K562 (cell line): ENCODE measurements around the gene CCDC187. TPM values are rescaled to one million over a fixed set of nuclear protein-coding genes. Genes with fewer than 3 reads are reported as not detected.

Source experiments
- ATAC-seq: fragments of 200-7000 bp; cut with Tn5 transposase; 3 replicates; pipeline ENCODE4 v1.9.1; 2020; ENCODE audit warnings: moderate library complexity
- BruUV-seq: library from RNA; stranded (reverse); fragments of 400-500 nt; replicated peaks from 2 replicates; lab custom pipeline; 2021; lab: Mats Ljungman, UMichigan
- CTCF ChIA-PET: fragments of 300-600 bp; formaldehyde crosslinking; extraction: SDS; loops from one replicate; lab custom pipeline; 2021; ENCODE audit warnings: low intra/inter-chr PET ratio; lab: Yijun Ruan, JAX
- POLR2A ChIA-PET: fragments of 300-600, 350-650 bp; sonication (Branson Sonifier 250); formaldehyde crosslinking; extraction: SDS; loops from one replicate; lab custom pipeline; 2021; ENCODE audit warnings: antibody characterized with exemption, inconsistent platforms; lab: Yijun Ruan, JAX
- DNase-seq, 4 experiments: peaks; one replicate each; pipeline versions ENCODE4 v3.0.0 to v3.0.0-alpha.2; 2011 to 2018; ENCODE audit warnings: low spot score in 3 of 4, mixed read lengths in 3 of 4; ENCODE audit errors: extremely low read depth in 1 of 4
- FAIRE-seq: peaks from 2 replicates; lab custom pipeline; 2011; peaks lifted over from hg19 to GRCh38; lab: Jason Lieb, UNC
- H2AFZ ChIP-seq: 2 replicates; pipeline ENCODE4 v1.6.0; 2011; ENCODE audit warnings: low read depth, low read length, control low read depth, inconsistent platforms
- H3K27ac ChIP-seq: fragments of 200-600 bp; 3 replicates; pipeline ENCODE4 v1.8.0; 2011; ENCODE audit warnings: low read depth, mild to moderate bottlenecking, control low read depth, inconsistent platforms, low read length, moderate library complexity, mixed read lengths; ENCODE audit errors: extremely low read depth
- H3K27me3 ChIP-seq, 2 experiments: fragments of 300-600 bp in 1 of 2; 2 replicates in 1 of 2; 3 replicates in 1 of 2; pipeline versions ENCODE4 v1.6.0 to v1.8.0; 2011; ENCODE audit warnings: inconsistent platforms in 2 of 2, low read length in 2 of 2, mild to moderate bottlenecking in 1 of 2, mixed read lengths in 1 of 2, moderate library complexity in 1 of 2; ENCODE audit not compliant: control insufficient read depth in 2 of 2, insufficient read depth in 2 of 2
- H3K36me3 ChIP-seq: fragments of 300-600 bp; 3 replicates; pipeline ENCODE4 v1.8.0; 2011; ENCODE audit warnings: mild to moderate bottlenecking, low read length, inconsistent platforms; ENCODE audit not compliant: control insufficient read depth, insufficient read depth
- H3K4me1 ChIP-seq, 2 experiments: fragments of 200-600 bp in 1 of 2; replicated peaks in 1 of 2; 2 replicates in 1 of 2; 3 replicates in 1 of 2; pipeline versions ENCODE4 v1.5.1 to v1.8.0; 2011; ENCODE audit warnings: inconsistent platforms in 2 of 2, low read length in 2 of 2, mild to moderate bottlenecking in 1 of 2, mixed read lengths in 1 of 2, moderate library complexity in 1 of 2; ENCODE audit not compliant: control insufficient read depth in 2 of 2, insufficient read depth in 2 of 2
- H3K4me2 ChIP-seq: 2 replicates; pipeline ENCODE4 v1.6.1; 2011; ENCODE audit warnings: low read length, control low read depth, inconsistent platforms, mixed read lengths; ENCODE audit not compliant: insufficient read depth
- H3K4me3 ChIP-seq: fragments of 200-600 bp; sonication (generic), shearing (Covaris generic); 2 replicates; pipeline ENCODE4 v1.5.1; 2016; ENCODE audit warnings: control low read depth, inconsistent platforms
- H3K79me2 ChIP-seq: fragments of 200-600 bp; 3 replicates; pipeline ENCODE4 v1.8.0; 2011; ENCODE audit warnings: low read length, inconsistent platforms; ENCODE audit not compliant: control insufficient read depth, insufficient read depth
- H3K9ac ChIP-seq, 2 experiments: 2 replicates each; pipeline versions ENCODE4 v1.6.0 to v1.6.1; 2011; ENCODE audit warnings: low read depth in 2 of 2, low read length in 2 of 2, control low read depth in 1 of 2, inconsistent platforms in 1 of 2, mild to moderate bottlenecking in 1 of 2, mixed read lengths in 1 of 2; ENCODE audit not compliant: insufficient read depth in 1 of 2
- H3K9me1 ChIP-seq: one replicate; pipeline ENCODE4 v1.6.0; 2011; ENCODE audit warnings: inconsistent platforms, mild to moderate bottlenecking, low read length, moderate library complexity; ENCODE audit not compliant: control insufficient read depth, insufficient read depth
- H3K9me3 ChIP-seq: replicated peaks from 2 replicates; pipeline ENCODE4 v1.5.1; 2011; ENCODE audit warnings: low read depth, low read length, inconsistent platforms; ENCODE audit not compliant: control insufficient read depth, insufficient read depth
- H4K20me1 ChIP-seq: replicated peaks from 2 replicates; pipeline ENCODE4 v1.6.1; 2011; ENCODE audit warnings: low read length, inconsistent platforms, mixed read lengths; ENCODE audit not compliant: control insufficient read depth, insufficient read depth
- ARID2 ChIP-seq: fragments of 450-650 bp; IDR thresholded peaks from 2 replicates; pipeline ENCODE4 v1.6.1; 2017; ENCODE audit warnings: antibody characterized with exemption, mild to moderate bottlenecking
- CTCF ChIP-seq, 3 experiments: IDR thresholded peaks in 2 of 3; conservative IDR thresholded peaks in 1 of 3; 2 replicates each; pipeline ENCODE4 v1.5.1; 2011 to 2012; ENCODE audit warnings: low read length in 3 of 3, mild to moderate bottlenecking in 3 of 3, control low read depth in 2 of 3, improper control_type of control experiment in 1 of 3, inconsistent platforms in 1 of 3, low read depth in 1 of 3, mixed read lengths in 1 of 3, moderate library complexity in 1 of 3; ENCODE audit not compliant: insufficient read depth in 2 of 3
- ELK3 ChIP-seq: fragments of 450-650 bp; formaldehyde crosslinking; IDR thresholded peaks from 2 replicates; pipeline ENCODE4 v1.4.0; 2020; ENCODE audit warnings: mild to moderate bottlenecking
- FIP1L1 ChIP-seq: fragments of 200-400 bp; formaldehyde crosslinking; IDR thresholded peaks from 2 replicates; pipeline ENCODE4 v1.6.1; 2018; ENCODE audit warnings: mild to moderate bottlenecking, low read depth, low read length; ENCODE audit not compliant: poor library complexity, severe bottlenecking
- L3MBTL2 ChIP-seq: fragments of 450-650 bp; IDR thresholded peaks from 2 replicates; pipeline ENCODE4 v1.6.1; 2016; ENCODE audit warnings: mild to moderate bottlenecking, moderate library complexity
- MIER1 ChIP-seq: fragments of 450-650 bp; IDR thresholded peaks from 2 replicates; pipeline ENCODE4 v1.6.1; 2016; ENCODE audit warnings: antibody characterized with exemption, mild to moderate bottlenecking, low read depth
- POLR3A ChIP-seq: IDR thresholded peaks from 2 replicates; pipeline ENCODE4 v1.6.1; 2011; ENCODE audit warnings: borderline replicate concordance, mild to moderate bottlenecking, moderate library complexity; ENCODE audit not compliant: insufficient read length, insufficient read depth; ENCODE audit errors: extremely low read depth
- RBBP5 ChIP-seq: fragments of 200-600 bp; sonication (generic); IDR thresholded peaks from 2 replicates; pipeline ENCODE4 v1.6.1; 2012; ENCODE audit warnings: borderline replicate concordance, mild to moderate bottlenecking, low read length, control low read depth, inconsistent platforms; ENCODE audit not compliant: insufficient read depth, poor library complexity, severe bottlenecking
- SP1 ChIP-seq: sonication (generic); formaldehyde crosslinking; IDR thresholded peaks from 2 replicates; pipeline ENCODE4 v1.8.1; 2022; ENCODE audit warnings: mild to moderate bottlenecking, missing genetic modification reagents
- SREBF1 ChIP-seq: fragments of 150-350 bp; IDR thresholded peaks from 2 replicates; pipeline ENCODE4 v1.6.1; 2014; ENCODE audit warnings: antibody characterized with exemption, low read depth, low read length, borderline replicate concordance
- TEAD2 ChIP-seq: fragments of 450-650 bp; IDR thresholded peaks from 2 replicates; pipeline ENCODE4 v1.6.1; 2016; ENCODE audit warnings: missing genetic modification characterization, control low read depth, missing compliant biosample characterization
- ZNF239 ChIP-seq: fragments of 250-450 bp; sonication (Bioruptor Pico); IDR thresholded peaks from 2 replicates; pipeline ENCODE4 v1.4.0; 2020; ENCODE audit warnings: mild to moderate bottlenecking
- WGBS: fragments of 100-300 bp; shearing (Covaris generic); methylation state at CpG from one replicate; pipeline ENCODE4 v1.1.6; 2016; ENCODE audit warnings: low coverage, mixed read lengths; ENCODE audit not compliant: insufficient coverage; ENCODE audit errors: missing lambda C conversion rate; 5-methylcytosine and 5-hydroxymethylcytosine counted together
- in situ Hi-C: fragments of 300-500 bp; cut with MboI; formaldehyde crosslinking; loops from 4 replicates; pipeline ENCODE4 v1.15.0; 2018; ENCODE audit warnings: inconsistent platforms, mixed read lengths
- intact Hi-C: fragments of 100-400 bp; cut with micrococcal nuclease; formaldehyde crosslinking; loops from 2 replicates; pipeline ENCODE4 v1.14.2; 2022
- polyA plus RNA-seq, 8 experiments: library from polyadenylated mRNA; depleted of rRNA in 4 of 8; stranded (reverse) in 5 of 8; unstranded in 3 of 8; fragments of >200 nt; fragmentation: Nextera tagmentation in 2 of 8; fragmentation: Illumina TruSeq in 1 of 8; extraction: Ambion mirVana in 2 of 8; extraction: Trizol in 1 of 8; gene quantifications; 2 replicates each; pipeline versions ENCODE4 v1.2.1 to v1.2.3, GENCODE V29; 2011 to 2014; ENCODE audit warnings: inconsistent platforms in 1 of 8, missing spikeins in 1 of 8
- total RNA-seq, 7 experiments: library from RNA; depleted of rRNA in 6 of 7; stranded (reverse); fragments of >200 nt in 6 of 7; fragmentation: Illumina TruSeq in 2 of 7; extraction: Trizol in 2 of 7; gene quantifications; 2 replicates each; pipeline versions ENCODE4 v1.2.1 to v1.2.3, GENCODE V29; 2011 to 2021; ENCODE audit warnings: low replicate concordance in 1 of 7

Gene CCDC187
- total and polyA plus RNA-seq, 9 of the 15 experiments (the other 6 are each of a cell fraction or from before 2014, with no cell fraction given), result not detected

DNA sequence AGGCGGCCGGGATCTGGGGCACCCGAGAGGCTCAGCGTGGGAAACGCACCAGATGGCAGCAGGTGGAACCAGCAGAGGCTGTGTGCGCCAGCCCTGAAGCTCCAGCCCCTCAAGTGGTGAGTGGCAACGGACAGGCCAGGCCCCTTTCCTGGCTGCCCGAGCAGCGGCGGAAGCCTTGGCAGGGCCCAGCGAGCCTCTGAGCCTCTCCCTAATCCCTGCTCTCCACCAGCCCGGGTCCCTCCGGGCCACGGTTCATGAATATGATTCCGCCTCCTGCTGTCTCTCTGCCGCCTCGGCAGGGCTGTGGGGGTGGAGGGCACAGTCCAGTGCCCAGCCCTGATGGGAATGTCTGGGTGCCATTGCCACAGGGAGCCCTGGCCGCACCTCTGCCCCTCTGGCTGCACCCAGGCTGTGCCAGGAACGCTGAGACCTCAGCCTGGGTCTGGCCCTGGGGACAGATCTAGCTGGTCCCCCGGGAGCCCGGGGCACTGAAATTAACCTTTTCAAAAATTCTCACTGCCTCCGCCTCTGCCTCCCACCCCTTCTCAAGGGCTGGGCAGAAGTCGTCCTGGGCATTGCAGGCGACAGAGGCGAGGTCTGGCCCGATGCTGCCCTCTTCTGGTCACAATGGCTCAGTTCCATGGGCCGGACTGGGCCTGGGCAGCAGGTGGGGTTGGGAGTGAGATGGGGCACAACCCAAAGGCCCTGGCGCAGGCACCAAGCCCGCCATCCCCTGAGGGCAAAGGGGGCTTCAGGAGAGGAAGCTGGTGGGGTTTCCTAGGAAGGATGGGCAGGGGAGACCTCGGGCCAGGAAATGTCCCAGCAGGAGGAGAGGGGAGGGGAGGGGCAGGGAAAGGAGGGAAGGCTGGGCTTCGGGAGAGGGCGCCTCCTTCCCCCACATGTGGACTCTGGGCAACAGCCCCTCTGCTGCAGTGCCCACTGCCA lies 20.3 kb downstream of the CCDC187 start (continued):
- TF ChIP-seq ARID2 (0 out of 2 replicates have a peak, but pooled peaks have one; percentile 37), SP1 (0 out of 2 replicates have a peak, but pooled peaks have one; percentile 20), CTCF (IDR thresholded peaks at IDR 0.05 in 2 of 3, conservative IDR thresholded peaks at IDR 0.05 in 1 of 3; ENCODE audit: insufficient read depth in 2 of 3, low read depth in 1 of 3, low read length in 3 of 3) (peak; percentile 86 to 94 (median 93)), FIP1L1 (peak; percentile 20)
- TF ChIP-seq, all 486 proteins: peak for 25

GRCh38 chr9:136282272-136282861 lies 21.5 kb downstream of the CCDC187 start:
- ChIA-PET POLR2A (interaction anchor here (0.7 to 1.0 kb wide), 2 partner anchors 14 to 27 kb away, joined by 3 read pairs; no protein-coding TSS in a partner anchor), CTCF (interaction anchor here (3.9 kb wide), 1 partner anchor 112 kb away, joined by 25 read pairs; no protein-coding TSS in a partner anchor)
- DNase-seq (peak in 2 of 4 experiments; percentile 68 to 75), ATAC-seq (no peak), FAIRE-seq (no peak)
- intact Hi-C loops (no loop called here), in situ Hi-C loops (no loop called here)
- no peak overlapping the region for H2AFZ ChIP-seq
- H3K9ac ChIP-seq, result peak overlapping the region in 1 of 2 experiments; percentile 51; a peak in 2 of 4 replicates
- peaks cover 0 to 49% of the 10 kb centered on the region in 2 experiments; a peak in 2 of 5 replicates for H3K4me1 ChIP-seq
- H3K27me3 ChIP-seq, result peaks cover 30 to 68% of the 10 kb centered on the region in 2 experiments; a peak in 4 of 5 replicates
- no peak overlapping the region for H3K4me3 ChIP-seq
- no peak overlapping the region for H3K4me2 ChIP-seq
- H3K79me2 ChIP-seq, result no peaks in the 10 kb centered on the region
- no peak overlapping the region for H3K27ac ChIP-seq
- H3K9me3 ChIP-seq, result no peaks in the 10 kb centered on the region; the same call in 1 of the 2 replicates
- H4K20me1 ChIP-seq, result peaks cover 7% of the 10 kb centered on the region; the same call in 1 of the 2 replicates
- no TSS peak for BruUV-seq
- H3K36me3 ChIP-seq, result no peaks in the 10 kb centered on the region
- TF ChIP-seq RBBP5, result no peak
- TF ChIP-seq ZNF239 (CRISPR knock-in tag), result no peak
- TF ChIP-seq L3MBTL2, result no peak
- TF ChIP-seq TEAD2 (tag), result no peak
- no peak for TF ChIP-seq SREBF1
- no peak for TF ChIP-seq MIER1
- no peak for TF ChIP-seq POLR3A
- no peak for TF ChIP-seq ELK3
- WGBS, result 6% methylated on average over 14 of the region's 14 CpGs
- no peaks in the 10 kb centered on the region for H3K9me1 ChIP-seq
